22Rv1 (cell line): ENCODE measurements around the gene KCNQ1.

Experiments
- H3K27ac ChIP-seq: fragments of 450-650 bp; 2 replicates; pipeline ENCODE4 v1.5.1; 2017
- ZFX ChIP-seq: fragments of 450-650 bp; IDR thresholded peaks from 2 replicates; pipeline ENCODE4 v1.6.1; 2017; ENCODE audit warnings: antibody characterized with exemption, borderline replicate concordance
- TF ChIP-seq, protein P1 (sequence below): fragments of 450-650 bp; IDR thresholded peaks from 2 replicates; pipeline ENCODE4 v1.5.1; 2017; ENCODE audit warnings: mild to moderate bottlenecking

The KCNQ1 gene

DNA sequence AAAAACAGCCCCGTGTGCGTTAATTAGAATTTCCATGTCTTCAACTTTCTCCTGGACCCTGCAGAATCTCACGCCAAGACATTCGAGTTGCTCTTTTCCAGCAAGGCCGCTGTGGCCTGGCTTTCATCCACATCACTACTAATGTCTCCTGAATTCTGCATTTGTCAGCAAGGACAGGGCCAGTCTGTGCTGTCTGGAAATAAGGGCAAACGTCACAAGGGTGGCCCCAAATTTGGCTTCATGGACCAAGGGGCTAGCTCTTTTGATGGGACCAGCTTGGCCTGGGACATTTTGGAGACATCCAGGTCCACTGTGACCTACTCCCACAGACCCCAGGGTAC lies 221.6 kb downstream of the KCNQ1 start:
- no peak overlapping the region for H3K27ac ChIP-seq
- TF ChIP-seq, protein P1, sequence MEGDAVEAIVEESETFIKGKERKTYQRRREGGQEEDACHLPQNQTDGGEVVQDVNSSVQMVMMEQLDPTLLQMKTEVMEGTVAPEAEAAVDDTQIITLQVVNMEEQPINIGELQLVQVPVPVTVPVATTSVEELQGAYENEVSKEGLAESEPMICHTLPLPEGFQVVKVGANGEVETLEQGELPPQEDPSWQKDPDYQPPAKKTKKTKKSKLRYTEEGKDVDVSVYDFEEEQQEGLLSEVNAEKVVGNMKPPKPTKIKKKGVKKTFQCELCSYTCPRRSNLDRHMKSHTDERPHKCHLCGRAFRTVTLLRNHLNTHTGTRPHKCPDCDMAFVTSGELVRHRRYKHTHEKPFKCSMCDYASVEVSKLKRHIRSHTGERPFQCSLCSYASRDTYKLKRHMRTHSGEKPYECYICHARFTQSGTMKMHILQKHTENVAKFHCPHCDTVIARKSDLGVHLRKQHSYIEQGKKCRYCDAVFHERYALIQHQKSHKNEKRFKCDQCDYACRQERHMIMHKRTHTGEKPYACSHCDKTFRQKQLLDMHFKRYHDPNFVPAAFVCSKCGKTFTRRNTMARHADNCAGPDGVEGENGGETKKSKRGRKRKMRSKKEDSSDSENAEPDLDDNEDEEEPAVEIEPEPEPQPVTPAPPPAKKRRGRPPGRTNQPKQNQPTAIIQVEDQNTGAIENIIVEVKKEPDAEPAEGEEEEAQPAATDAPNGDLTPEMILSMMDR, result no peak
- no peak for TF ChIP-seq ZFX

DNA sequence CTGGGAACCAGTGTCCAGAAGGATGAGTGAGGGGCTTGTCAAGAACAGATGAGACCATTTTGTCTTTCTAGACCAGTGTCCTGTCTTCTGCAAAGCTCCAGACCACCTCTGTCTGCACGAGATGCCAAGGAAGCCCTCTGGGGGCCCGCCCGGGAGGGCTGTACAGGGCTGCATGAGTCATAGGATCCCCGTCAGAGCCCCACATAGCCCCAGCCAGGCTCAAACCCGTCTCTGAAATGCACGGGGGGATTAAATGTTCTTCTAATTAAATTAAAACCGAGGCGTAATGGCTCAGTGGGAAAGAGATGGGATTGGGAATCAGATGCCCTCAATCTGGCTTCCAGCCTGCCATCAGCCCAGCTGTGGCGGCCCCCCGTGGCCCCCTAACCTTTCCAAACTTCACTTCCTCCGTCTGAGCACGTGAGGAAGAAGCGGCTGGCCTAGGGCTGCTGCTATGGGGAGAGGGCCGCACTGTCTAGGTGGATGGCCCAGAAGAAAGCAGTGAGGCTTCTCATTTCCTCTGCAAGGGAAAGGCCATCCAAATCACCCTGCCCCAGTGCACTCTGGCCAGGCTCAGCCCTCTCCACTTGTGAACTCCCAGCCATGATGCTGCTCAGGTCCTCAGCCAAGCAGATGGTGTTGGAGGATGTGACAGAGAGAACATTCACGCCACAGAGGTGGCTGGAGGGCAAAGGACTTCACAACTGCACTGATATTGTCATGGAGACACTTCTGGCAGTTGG lies 222.2 kb downstream of the KCNQ1 start:
- no peak overlapping the region for H3K27ac ChIP-seq
- TF ChIP-seq, protein P1, result no peak
- no peak for TF ChIP-seq ZFX

DNA sequence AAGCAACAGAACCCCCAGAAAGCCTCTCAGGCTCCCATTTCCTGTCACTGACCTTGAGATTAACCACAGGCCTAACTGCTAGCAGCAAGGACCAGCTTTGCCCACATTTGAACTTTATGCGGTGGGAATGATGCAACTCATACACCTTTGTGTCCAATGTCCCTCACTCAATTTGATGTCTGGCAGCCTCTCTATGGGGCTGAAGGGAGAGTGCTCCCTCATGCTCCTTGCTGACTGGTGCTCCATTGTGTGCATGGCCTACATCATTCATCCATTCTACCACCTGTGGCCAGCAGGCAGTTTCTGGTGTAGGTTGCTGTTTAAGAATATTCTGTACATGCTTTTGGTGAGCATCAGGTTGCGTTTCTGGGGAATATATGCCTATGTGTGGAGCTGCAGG lies 223.1 kb downstream of the KCNQ1 start:
- no peak for TF ChIP-seq ZFX
- TF ChIP-seq, protein P1, result no peak
- no peak overlapping the region for H3K27ac ChIP-seq

DNA sequence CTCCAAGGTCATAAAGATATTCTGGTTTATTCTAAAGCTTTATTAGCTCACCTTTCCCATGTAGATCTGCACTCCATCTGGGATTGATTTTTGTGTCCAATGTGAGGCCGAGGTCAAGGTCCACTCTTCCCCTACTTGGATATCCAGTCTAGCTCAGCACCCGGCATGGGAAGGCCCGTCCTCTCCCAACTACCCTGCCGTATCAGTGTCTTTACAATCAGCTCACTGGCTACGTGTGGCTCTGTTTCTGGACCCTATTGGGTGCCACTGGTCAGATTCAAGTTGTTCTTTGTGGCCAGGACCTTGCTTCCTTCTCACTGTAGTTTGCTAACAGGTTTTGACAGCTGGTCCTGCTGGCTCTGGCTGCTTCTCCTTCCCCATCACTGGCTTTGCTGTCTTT lies 224.1 kb downstream of the KCNQ1 start:
- TF ChIP-seq, protein P1, result no peak
- TF ChIP-seq ZFX, result no peak
- H3K27ac ChIP-seq, result no peak overlapping the region

DNA sequence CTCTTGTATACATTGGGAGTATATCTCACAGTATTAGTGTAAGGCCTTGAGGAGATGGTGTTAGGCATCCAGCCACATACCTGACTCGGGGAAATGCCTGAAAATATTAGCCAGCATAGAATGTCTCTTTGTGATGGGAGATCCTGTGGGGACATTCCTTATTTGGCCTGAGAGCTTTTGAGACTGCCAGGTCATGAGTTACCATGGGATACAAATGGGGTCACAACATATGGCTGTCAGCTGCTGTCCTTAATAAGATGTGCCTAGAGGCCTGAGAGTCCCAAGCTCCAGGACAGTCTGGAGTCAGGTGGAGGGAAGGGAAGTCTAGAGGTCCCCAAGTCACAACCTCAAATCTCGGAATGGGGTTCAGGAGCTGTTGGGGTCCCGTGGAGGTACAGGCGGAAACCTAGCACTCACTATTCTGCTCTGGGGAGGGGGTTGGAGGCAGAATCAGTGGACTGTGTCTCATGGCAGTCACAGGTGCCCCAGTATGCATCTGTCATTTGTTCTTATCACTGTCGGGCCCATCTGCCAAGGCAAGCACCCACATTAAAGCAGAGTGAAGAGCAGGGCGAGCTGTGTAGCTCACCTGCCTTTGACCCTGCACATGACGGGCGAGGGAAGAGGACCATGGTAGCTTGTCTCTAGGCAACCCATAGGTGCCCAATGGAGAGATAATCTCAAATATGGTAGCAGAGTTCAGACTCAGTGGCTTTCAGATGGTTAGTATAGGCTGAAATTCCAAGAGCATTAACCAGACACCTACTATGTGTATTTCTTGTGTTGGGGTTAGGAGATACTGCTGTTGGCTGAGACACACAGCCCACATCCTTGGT lies 225.0 kb downstream of the KCNQ1 start:
- TF ChIP-seq, protein P1, result no peak
- no peak for TF ChIP-seq ZFX
- no peak overlapping the region for H3K27ac ChIP-seq

DNA sequence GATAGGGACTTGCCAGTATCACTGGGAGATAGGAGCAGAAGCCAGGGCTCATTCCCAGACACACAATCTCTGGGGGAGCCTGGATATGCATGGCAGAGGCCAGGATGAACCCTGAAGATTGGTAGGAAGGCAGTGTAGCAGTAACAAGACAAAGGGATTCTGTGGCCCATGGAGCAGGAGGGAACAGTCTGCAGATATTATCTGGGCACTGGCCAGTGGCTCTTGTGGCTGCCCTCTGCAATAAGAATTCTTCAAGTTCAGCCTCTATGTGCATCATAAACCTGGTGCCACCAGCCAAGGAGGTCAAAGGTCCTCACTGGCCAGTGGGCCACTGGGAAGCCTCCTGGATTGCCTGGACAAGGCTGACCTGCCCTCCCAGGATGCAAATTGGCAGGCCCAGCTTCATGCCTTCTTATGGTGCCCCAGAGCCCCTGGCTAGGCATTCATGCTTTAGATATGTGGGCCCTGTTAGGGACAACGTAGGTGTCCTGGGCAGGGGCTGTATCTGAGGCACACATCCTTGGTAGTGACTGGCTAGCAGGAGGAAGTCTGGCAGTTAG lies 225.8 kb downstream of the KCNQ1 start:
- no peak for TF ChIP-seq ZFX
- TF ChIP-seq, protein P1, result no peak
- H3K27ac ChIP-seq, result no peak overlapping the region

DNA sequence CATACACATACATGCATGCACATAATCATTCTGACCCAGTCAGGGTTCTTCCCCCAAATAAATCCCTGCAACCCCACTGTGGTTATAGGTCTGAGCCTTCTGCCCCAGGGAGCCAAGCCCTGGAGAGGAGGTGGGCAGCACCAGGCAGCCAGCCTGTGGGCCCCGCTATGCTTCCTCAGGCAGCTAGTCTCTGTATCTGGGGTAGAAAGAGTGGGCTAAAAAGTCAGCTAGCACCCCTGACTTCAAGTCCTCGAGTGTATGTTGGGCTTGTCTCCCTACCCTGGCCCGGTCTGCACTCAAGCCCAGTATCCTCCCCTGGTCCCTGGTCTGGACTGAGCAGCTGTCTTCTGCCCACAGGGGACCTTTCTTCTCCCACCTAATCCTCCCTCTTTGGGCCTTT lies 226.9 kb downstream of the KCNQ1 start:
- TF ChIP-seq, protein P1, result no peak
- TF ChIP-seq ZFX, result no peak
- H3K27ac ChIP-seq, result no peak overlapping the region
